K562 (cell line): ENCODE measurements around the gene USH1G. TPM values are rescaled to one million over a fixed set of nuclear protein-coding genes. Genes with fewer than 3 reads are reported as not detected.

Source experiments
- ARID1B ChIP-seq: fragments of 450-650 bp; IDR thresholded peaks from 2 replicates; pipeline ENCODE4 v1.6.1; 2016; ENCODE audit warnings: antibody characterized with exemption, mild to moderate bottlenecking, inconsistent platforms
- ATF6 ChIP-seq: sonication (generic); formaldehyde crosslinking; IDR thresholded peaks from 2 replicates; pipeline ENCODE4 v1.4.0; 2020; ENCODE audit warnings: mild to moderate bottlenecking, missing genetic modification reagents
- BMI1 ChIP-seq: fragments of 150-350 bp; IDR thresholded peaks from 2 replicates; pipeline ENCODE4 v1.6.1; 2014; ENCODE audit warnings: low read length
- ELF4 ChIP-seq: fragments of 450-650 bp; formaldehyde crosslinking; IDR thresholded peaks from 2 replicates; pipeline ENCODE4 v1.4.0; 2022; ENCODE audit warnings: missing genetic modification characterization
- MCM3 ChIP-seq: fragments of 450-650 bp; IDR thresholded peaks from 2 replicates; pipeline ENCODE4 v1.6.1; 2016
- NRF1 ChIP-seq, 2 experiments: fragments of 450-650 bp; IDR thresholded peaks in 1 of 2; conservative IDR thresholded peaks in 1 of 2; 2 replicates each; pipeline ENCODE4 v1.6.1; 2014; ENCODE audit warnings: mild to moderate bottlenecking in 2 of 2
- TAL1 ChIP-seq: fragments of 450-650 bp; IDR thresholded peaks from 2 replicates; pipeline ENCODE4 v1.6.1; 2016; ENCODE audit warnings: mild to moderate bottlenecking
- ZNF263 ChIP-seq: sonication (generic); formaldehyde crosslinking; IDR thresholded peaks from 2 replicates; pipeline ENCODE4 v1.8.0; 2022; ENCODE audit warnings: mild to moderate bottlenecking, missing genetic modification reagents, borderline replicate concordance
- ZNF699 ChIP-seq: fragments of 250-450 bp; sonication (Bioruptor Pico); IDR thresholded peaks from 2 replicates; pipeline ENCODE4 v1.8.0; 2021; ENCODE audit warnings: mild to moderate bottlenecking, moderate library complexity; ENCODE audit not compliant: insufficient replicate concordance
- polyA plus RNA-seq, 8 experiments: library from polyadenylated mRNA; depleted of rRNA in 4 of 8; stranded (reverse) in 5 of 8; unstranded in 3 of 8; fragments of >200 nt; fragmentation: Nextera tagmentation in 2 of 8; fragmentation: Illumina TruSeq in 1 of 8; extraction: Ambion mirVana in 2 of 8; extraction: Trizol in 1 of 8; gene quantifications; 2 replicates each; pipeline versions ENCODE4 v1.2.1 to v1.2.3, GENCODE V29; 2011 to 2014; ENCODE audit warnings: inconsistent platforms in 1 of 8, missing spikeins in 1 of 8
- total RNA-seq, 7 experiments: library from RNA; depleted of rRNA in 6 of 7; stranded (reverse); fragments of >200 nt in 6 of 7; fragmentation: Illumina TruSeq in 2 of 7; extraction: Trizol in 2 of 7; gene quantifications; 2 replicates each; pipeline versions ENCODE4 v1.2.1 to v1.2.3, GENCODE V29; 2011 to 2021; ENCODE audit warnings: low replicate concordance in 1 of 7
- TF ChIP-seq, protein P1 (sequence below), 2 experiments: IDR thresholded peaks; 2 replicates each; pipeline ENCODE4 v1.6.1; 2011; ENCODE audit warnings: borderline replicate concordance in 1 of 2, control low read depth in 1 of 2, low read depth in 1 of 2, low read length in 1 of 2, mild to moderate bottlenecking in 1 of 2, mixed read lengths in 1 of 2, moderate library complexity in 1 of 2; ENCODE audit not compliant: insufficient read depth in 1 of 2, insufficient read length in 1 of 2, poor library complexity in 1 of 2, severe bottlenecking in 1 of 2; ENCODE audit errors: extremely low read depth in 1 of 2
- TF ChIP-seq, protein P2 (sequence below): sonication (generic); formaldehyde crosslinking; IDR thresholded peaks from 2 replicates; pipeline ENCODE4 v1.8.0; 2022; ENCODE audit warnings: mild to moderate bottlenecking, low read depth, missing genetic modification reagents
- TF ChIP-seq, protein P3 (sequence below), 2 experiments: fragments of 450-650 bp in 1 of 2; sonication (generic) in 1 of 2; formaldehyde crosslinking in 1 of 2; IDR thresholded peaks; 2 replicates each; pipeline versions ENCODE4 v1.7.1 to v1.9.0; 2016 to 2022; ENCODE audit warnings: inconsistent platforms in 1 of 2, mild to moderate bottlenecking in 1 of 2, missing genetic modification reagents in 1 of 2

Gene USH1G
- total and polyA plus RNA-seq, 9 of the 15 experiments (the other 6 are each of a cell fraction or from before 2014, with no cell fraction given), result 0.22 to 1.00 (median 0.64) TPM; not detected in 2

DNA sequence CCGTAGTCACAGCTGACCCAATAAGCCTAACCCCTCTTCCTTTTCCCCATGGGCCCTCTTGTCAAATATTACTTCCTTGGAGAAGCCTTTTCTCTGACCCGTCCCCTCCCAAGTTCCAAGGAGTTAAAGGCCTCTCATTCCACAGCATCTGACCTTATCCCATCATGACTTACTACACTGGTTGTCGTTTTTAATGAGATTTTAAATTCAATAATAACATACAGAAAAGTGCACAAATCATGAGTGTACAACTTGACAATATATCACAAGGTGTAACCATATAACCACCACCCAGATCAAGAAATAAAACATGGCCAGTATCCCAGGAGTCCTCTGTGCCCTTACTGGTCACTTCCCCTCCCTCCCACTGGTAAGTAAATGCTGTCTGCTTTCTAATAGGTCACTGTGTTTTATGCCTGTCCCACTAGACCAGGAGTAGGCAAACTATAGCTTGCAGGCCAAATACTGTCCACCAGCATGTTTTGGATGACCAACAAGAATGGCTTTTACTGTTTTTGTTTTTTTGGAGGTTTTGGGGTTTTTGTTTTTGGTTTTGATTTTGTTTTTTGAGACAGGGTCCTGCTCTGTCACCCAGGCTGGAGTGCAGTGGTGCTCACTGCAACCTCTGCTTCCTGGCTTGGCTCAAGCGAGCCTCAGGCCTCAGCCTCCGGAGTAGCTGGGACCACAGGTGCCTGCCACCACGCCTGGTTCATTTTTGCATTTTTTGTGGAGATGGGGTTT is 49.0 kb downstream of the USH1G start (continued):
- no peak for TF ChIP-seq TAL1
- no peak for TF ChIP-seq MCM3
- TF ChIP-seq, protein P1, sequence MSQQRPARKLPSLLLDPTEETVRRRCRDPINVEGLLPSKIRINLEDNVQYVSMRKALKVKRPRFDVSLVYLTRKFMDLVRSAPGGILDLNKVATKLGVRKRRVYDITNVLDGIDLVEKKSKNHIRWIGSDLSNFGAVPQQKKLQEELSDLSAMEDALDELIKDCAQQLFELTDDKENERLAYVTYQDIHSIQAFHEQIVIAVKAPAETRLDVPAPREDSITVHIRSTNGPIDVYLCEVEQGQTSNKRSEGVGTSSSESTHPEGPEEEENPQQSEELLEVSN (IDR thresholded peaks at IDR 0.05; ENCODE audit: borderline replicate concordance in 1 of 2, extremely low read depth in 1 of 2, insufficient read depth in 1 of 2, insufficient read length in 1 of 2, low read depth in 1 of 2, low read length in 1 of 2, poor library complexity in 1 of 2, severe bottlenecking in 1 of 2), result no peak
- no peak for TF ChIP-seq BMI1
- TF ChIP-seq NRF1 (conservative IDR thresholded peaks at IDR 0.05 in 1 of 2, IDR thresholded peaks at IDR 0.05 in 1 of 2), result no peak
- TF ChIP-seq ELF4 (CRISPR knock-in tag), result peak; percentile 46; the same call in 1 of the 2 replicates
- TF ChIP-seq ATF6 (CRISPR knock-in tag), result no peak
- TF ChIP-seq ARID1B, result 0 out of 2 replicates have a peak, but pooled peaks have one; percentile 31
- TF ChIP-seq, protein P2, sequence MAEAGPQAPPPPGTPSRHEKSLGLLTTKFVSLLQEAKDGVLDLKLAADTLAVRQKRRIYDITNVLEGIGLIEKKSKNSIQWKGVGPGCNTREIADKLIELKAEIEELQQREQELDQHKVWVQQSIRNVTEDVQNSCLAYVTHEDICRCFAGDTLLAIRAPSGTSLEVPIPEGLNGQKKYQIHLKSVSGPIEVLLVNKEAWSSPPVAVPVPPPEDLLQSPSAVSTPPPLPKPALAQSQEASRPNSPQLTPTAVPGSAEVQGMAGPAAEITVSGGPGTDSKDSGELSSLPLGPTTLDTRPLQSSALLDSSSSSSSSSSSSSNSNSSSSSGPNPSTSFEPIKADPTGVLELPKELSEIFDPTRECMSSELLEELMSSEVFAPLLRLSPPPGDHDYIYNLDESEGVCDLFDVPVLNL (CRISPR knock-in tag), result no peak
- TF ChIP-seq, protein P3, sequence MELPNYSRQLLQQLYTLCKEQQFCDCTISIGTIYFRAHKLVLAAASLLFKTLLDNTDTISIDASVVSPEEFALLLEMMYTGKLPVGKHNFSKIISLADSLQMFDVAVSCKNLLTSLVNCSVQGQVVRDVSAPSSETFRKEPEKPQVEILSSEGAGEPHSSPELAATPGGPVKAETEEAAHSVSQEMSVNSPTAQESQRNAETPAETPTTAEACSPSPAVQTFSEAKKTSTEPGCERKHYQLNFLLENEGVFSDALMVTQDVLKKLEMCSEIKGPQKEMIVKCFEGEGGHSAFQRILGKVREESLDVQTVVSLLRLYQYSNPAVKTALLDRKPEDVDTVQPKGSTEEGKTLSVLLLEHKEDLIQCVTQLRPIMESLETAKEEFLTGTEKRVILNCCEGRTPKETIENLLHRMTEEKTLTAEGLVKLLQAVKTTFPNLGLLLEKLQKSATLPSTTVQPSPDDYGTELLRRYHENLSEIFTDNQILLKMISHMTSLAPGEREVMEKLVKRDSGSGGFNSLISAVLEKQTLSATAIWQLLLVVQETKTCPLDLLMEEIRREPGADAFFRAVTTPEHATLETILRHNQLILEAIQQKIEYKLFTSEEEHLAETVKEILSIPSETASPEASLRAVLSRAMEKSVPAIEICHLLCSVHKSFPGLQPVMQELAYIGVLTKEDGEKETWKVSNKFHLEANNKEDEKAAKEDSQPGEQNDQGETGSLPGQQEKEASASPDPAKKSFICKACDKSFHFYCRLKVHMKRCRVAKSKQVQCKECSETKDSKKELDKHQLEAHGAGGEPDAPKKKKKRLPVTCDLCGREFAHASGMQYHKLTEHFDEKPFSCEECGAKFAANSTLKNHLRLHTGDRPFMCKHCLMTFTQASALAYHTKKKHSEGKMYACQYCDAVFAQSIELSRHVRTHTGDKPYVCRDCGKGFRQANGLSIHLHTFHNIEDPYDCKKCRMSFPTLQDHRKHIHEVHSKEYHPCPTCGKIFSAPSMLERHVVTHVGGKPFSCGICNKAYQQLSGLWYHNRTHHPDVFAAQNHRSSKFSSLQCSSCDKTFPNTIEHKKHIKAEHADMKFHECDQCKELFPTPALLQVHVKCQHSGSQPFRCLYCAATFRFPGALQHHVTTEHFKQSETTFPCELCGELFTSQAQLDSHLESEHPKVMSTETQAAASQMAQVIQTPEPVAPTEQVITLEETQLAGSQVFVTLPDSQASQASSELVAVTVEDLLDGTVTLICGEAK (IDR thresholded peaks at IDR 0.05), result no peak
- TF ChIP-seq, protein P3 (CRISPR knock-in tag; IDR thresholded peaks at IDR 0.05), result no peak
- TF ChIP-seq ZNF263 (CRISPR knock-in tag), result no peak; the same call in 1 of the 2 replicates
- no peak for TF ChIP-seq ZNF699
